Osteoblast (primary cell): Measurements from ENCODE around the gene PARG. TPM values are rescaled to one million over a fixed set of nuclear protein-coding genes. Genes with fewer than 3 reads are reported as not detected.
"Not testable (repeated sequence)": the region's sequence is repeated elsewhere in the genome, so short reads cannot be mapped to it uniquely, and the experiment has no call there.

Experiments used
- DNase-seq: peaks from one replicate; pipeline ENCODE4 v3.0.0; 2011; ENCODE audit warnings: low spot score, mixed read lengths; ENCODE audit not compliant: insufficient read length; ENCODE audit errors: missing footprints
- H2AFZ ChIP-seq: 2 replicates; pipeline ENCODE4 v1.6.0; 2011; ENCODE audit warnings: mild to moderate bottlenecking, low read length
- H3K27ac ChIP-seq: 2 replicates; pipeline ENCODE4 v1.5.1; 2011; ENCODE audit warnings: mild to moderate bottlenecking, low read depth, low read length, moderate library complexity
- H3K27me3 ChIP-seq: 2 replicates; pipeline ENCODE4 v1.6.0; 2012; ENCODE audit warnings: mild to moderate bottlenecking, control low read depth, inconsistent platforms, low read length, moderate library complexity; ENCODE audit not compliant: insufficient read depth
- H3K36me3 ChIP-seq: 2 replicates; pipeline ENCODE4 v1.5.1; 2011; ENCODE audit warnings: mild to moderate bottlenecking, low read length, control low read depth, moderate library complexity; ENCODE audit not compliant: insufficient read depth
- H3K4me1 ChIP-seq: 2 replicates; pipeline ENCODE4 v1.5.1; 2011; ENCODE audit warnings: mild to moderate bottlenecking, low read length, control low read depth, moderate library complexity; ENCODE audit not compliant: insufficient read depth
- H3K4me2 ChIP-seq: 2 replicates; pipeline ENCODE4 v1.6.0; 2011; ENCODE audit warnings: mild to moderate bottlenecking, low read length; ENCODE audit not compliant: insufficient read depth
- H3K4me3 ChIP-seq: fragments of 200-600 bp; sonication (generic); 3 replicates; pipeline ENCODE4 v1.5.1; 2012; ENCODE audit warnings: mild to moderate bottlenecking, low read length, inconsistent platforms; ENCODE audit not compliant: insufficient read depth
- H3K79me2 ChIP-seq: 2 replicates; pipeline ENCODE4 v1.6.0; 2012; ENCODE audit warnings: mild to moderate bottlenecking, low read length, control low read depth, inconsistent platforms; ENCODE audit not compliant: insufficient read depth
- H3K9me3 ChIP-seq: 2 replicates; pipeline ENCODE4 v1.5.1; 2011; ENCODE audit warnings: low read depth, low read length, control low read depth
- H4K20me1 ChIP-seq: 2 replicates; pipeline ENCODE4 v1.6.0; 2012; ENCODE audit warnings: mild to moderate bottlenecking, low read length, control low read depth; ENCODE audit not compliant: insufficient read depth
- total RNA-seq: library from RNA; depleted of rRNA; stranded (reverse); fragments of >200 nt; gene quantifications from 2 replicates; pipeline ENCODE4 v1.2.3, GENCODE V29; 2012

PARG gene
- total RNA-seq, 1 donor, result 33.7 TPM

GRCh38 chr10:49923572-49923971 lies 18.3 kb downstream of the PARG start:
- not testable (repeated sequence) for H3K79me2 ChIP-seq, H3K27ac ChIP-seq, DNase-seq, H3K4me3 ChIP-seq, H4K20me1 ChIP-seq, H2AFZ ChIP-seq, H3K36me3 ChIP-seq, H3K4me1 ChIP-seq, H3K27me3 ChIP-seq, H3K9me3 ChIP-seq, H3K4me2 ChIP-seq

GRCh38 chr10:49922041-49922440 lies 19.8 kb downstream of the PARG start:
- not testable (repeated sequence) for H3K27ac ChIP-seq

GRCh38 chr10:49917927-49918326 lies 23.9 kb downstream of the PARG start:
- not testable (repeated sequence) for H3K4me2 ChIP-seq, H3K79me2 ChIP-seq, DNase-seq, H3K4me1 ChIP-seq, H3K4me3 ChIP-seq, H3K9me3 ChIP-seq, H4K20me1 ChIP-seq, H2AFZ ChIP-seq, H3K27ac ChIP-seq, H3K36me3 ChIP-seq, H3K27me3 ChIP-seq

More at GRCh38 chr10:49922041-49922440, 19.8 kb downstream of the PARG start:
- not testable (repeated sequence) for H3K27me3 ChIP-seq, H3K4me2 ChIP-seq, H3K4me1 ChIP-seq, H2AFZ ChIP-seq, H3K9me3 ChIP-seq, DNase-seq, H4K20me1 ChIP-seq, H3K4me3 ChIP-seq, H3K36me3 ChIP-seq, H3K79me2 ChIP-seq

GRCh38 chr10:49916451-49916850 lies 25.4 kb downstream of the PARG start:
- not testable (repeated sequence) for H3K27me3 ChIP-seq, H2AFZ ChIP-seq, H3K4me2 ChIP-seq, H3K4me1 ChIP-seq, DNase-seq, H3K36me3 ChIP-seq, H3K79me2 ChIP-seq, H3K27ac ChIP-seq, H4K20me1 ChIP-seq, H3K9me3 ChIP-seq, H3K4me3 ChIP-seq

GRCh38 chr10:49910295-49910694 lies 31.5 kb downstream of the PARG start:
- not testable (repeated sequence) for H3K36me3 ChIP-seq, H2AFZ ChIP-seq, H3K27me3 ChIP-seq, DNase-seq, H3K4me2 ChIP-seq, H3K79me2 ChIP-seq, H3K4me3 ChIP-seq, H3K9me3 ChIP-seq, H3K27ac ChIP-seq, H4K20me1 ChIP-seq, H3K4me1 ChIP-seq

GRCh38 chr10:49908290-49909080 lies 33.3 kb downstream of the PARG start:
- H3K4me1 ChIP-seq, H3K9me3 ChIP-seq, H3K4me3 ChIP-seq, H3K36me3 ChIP-seq, H2AFZ ChIP-seq, H4K20me1 ChIP-seq, H3K27me3 ChIP-seq, H3K4me2 ChIP-seq, DNase-seq, H3K27ac ChIP-seq, H3K79me2 ChIP-seq: not testable (repeated sequence)

- H3K4me1 ChIP-seq, H3K27me3 ChIP-seq, H2AFZ ChIP-seq, H3K9me3 ChIP-seq, H3K36me3 ChIP-seq, DNase-seq, H3K27ac ChIP-seq, H3K4me2 ChIP-seq, H3K4me3 ChIP-seq, H3K79me2 ChIP-seq, H4K20me1 ChIP-seq: not testable (repeated sequence)
These were observed 38.0 kb downstream of the PARG start for GRCh38 chr10:49903829-49904228.

- not testable (repeated sequence) for H4K20me1 ChIP-seq, H3K27ac ChIP-seq, H3K27me3 ChIP-seq, H3K9me3 ChIP-seq, H3K4me2 ChIP-seq, H3K4me3 ChIP-seq, H3K79me2 ChIP-seq, H2AFZ ChIP-seq, H3K36me3 ChIP-seq, DNase-seq, H3K4me1 ChIP-seq
These were observed 41.4 kb downstream of the PARG start for GRCh38 chr10:49900406-49900805.

GRCh38 chr10:49899999-49900398 lies 41.8 kb downstream of the PARG start:
- H3K27ac ChIP-seq, H3K36me3 ChIP-seq, H3K4me2 ChIP-seq, H3K4me1 ChIP-seq, H3K9me3 ChIP-seq, DNase-seq, H3K79me2 ChIP-seq, H2AFZ ChIP-seq, H3K27me3 ChIP-seq, H4K20me1 ChIP-seq, H3K4me3 ChIP-seq: not testable (repeated sequence)
